Keratinocyte (primary cell): ENCODE measurements around the gene RSAD1.

Experiments used
- CTCF ChIP-seq, 3 experiments: IDR thresholded peaks in 1 of 3; conservative IDR thresholded peaks in 1 of 3; optimal IDR thresholded peaks in 1 of 3; 2 replicates in 2 of 3; 3 replicates in 1 of 3; pipeline versions ENCODE3 to v1.5.1; 2011; ENCODE audit warnings: low read length in 3 of 3, mild to moderate bottlenecking in 3 of 3, moderate library complexity in 2 of 3, control low read depth in 1 of 3, inconsistent platforms in 1 of 3; ENCODE audit not compliant: insufficient read depth in 2 of 3; ENCODE audit errors: extremely low read depth in 1 of 3
- EZH2 ChIP-seq: IDR thresholded peaks from one replicate; pipeline ENCODE4 v1.6.1; 2012; ENCODE audit warnings: inconsistent platforms, mild to moderate bottlenecking, low read length, moderate library complexity

GRCh38 chr17:50498021-50498874, 19.6 kb downstream of the RSAD1 start:
- TF ChIP-seq CTCF (optimal IDR thresholded peaks at IDR 0.05 in 1 of 3, IDR thresholded peaks at IDR 0.05 in 1 of 3, conservative IDR thresholded peaks at IDR 0.05 in 1 of 3; ENCODE audit: extremely low read depth in 1 of 3, insufficient read depth in 2 of 3, low read length in 3 of 3), result no peak
- no peak for TF ChIP-seq EZH2
